Measurements from ENCODE around the gene ZNF580. TPM values are rescaled to one million over a fixed set of nuclear protein-coding genes. Genes with fewer than 3 reads are reported as not detected.

ZNF580 gene
- total and polyA plus RNA-seq, 9 of the 15 experiments (the other 6 are each of a cell fraction or from before 2014, with no cell fraction given) = 2.3 to 47.4 (median 6.0) TPM

DNA sequence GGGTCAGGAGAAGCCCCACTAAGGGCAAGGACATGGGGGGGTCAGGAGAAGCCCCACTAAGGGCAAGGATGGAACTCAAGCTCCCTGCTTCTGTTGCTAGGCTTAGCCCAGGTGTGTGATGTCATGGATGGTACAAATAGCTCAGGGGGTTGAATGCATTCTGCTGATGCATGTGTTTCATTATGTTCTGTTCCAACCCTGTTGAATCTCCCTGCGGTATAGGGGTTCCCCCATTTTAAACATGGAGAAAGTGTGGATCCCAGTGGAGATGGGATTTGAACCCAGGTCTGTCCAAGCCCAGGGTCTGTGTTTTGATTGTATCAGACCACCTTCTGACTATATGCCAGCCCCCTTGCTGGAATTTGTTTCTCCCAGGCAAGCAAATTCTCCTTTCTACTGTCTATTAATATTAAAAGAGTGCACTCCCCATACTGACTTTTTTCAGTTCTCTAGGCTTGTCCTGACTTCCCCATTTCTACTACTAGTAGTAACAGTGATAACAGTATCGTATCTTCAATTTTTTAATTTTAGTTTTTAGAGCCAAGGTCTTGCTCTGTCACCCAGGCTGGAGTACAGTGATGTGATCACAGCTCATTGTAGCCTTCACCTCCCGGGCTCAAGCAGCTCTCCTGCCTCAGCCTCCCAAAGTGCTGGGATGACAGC, 28.7 kb upstream of the ZNF580 start (continued):
- TF ChIP-seq SRF (CRISPR knock-in tag; IDR thresholded peaks at IDR 0.05) (no peak), FOXJ2 (tag; IDR thresholded peaks at IDR 0.05) (no peak)

DNA sequence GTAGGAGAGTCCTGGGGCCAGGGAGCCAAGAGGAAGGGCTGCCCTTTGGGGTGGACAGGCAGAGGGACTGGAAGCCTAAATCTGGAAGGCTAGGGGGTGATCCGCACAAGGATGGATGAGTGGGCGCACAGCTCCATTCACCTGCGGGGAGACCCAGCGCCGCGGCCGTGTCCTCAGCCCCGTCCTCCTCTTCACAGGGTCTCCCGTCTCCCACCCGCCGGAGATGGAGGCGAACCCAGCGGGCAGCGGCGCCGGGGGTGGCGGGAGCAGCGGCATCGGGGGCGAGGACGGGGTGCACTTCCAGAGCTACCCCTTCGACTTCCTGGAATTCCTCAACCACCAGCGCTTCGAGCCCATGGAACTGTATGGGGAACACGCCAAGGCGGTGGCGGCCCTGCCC, 27.4 kb upstream of the ZNF580 start:
- no peak overlapping the region for H3K4me2 ChIP-seq (ENCODE audit: insufficient read depth, low read length)
- H3K9me3 ChIP-seq (replicated peaks; ENCODE audit: control insufficient read depth, insufficient read depth, low read depth, low read length) = no peaks in the 10 kb centered on the region
- no peak overlapping the region for H3K27ac ChIP-seq (ENCODE audit: extremely low read depth, low read depth, low read length)
- ChIA-PET CTCF (ENCODE audit: low intra/inter-chr PET ratio) (no interaction called here), POLR2A (no interaction called here)
- ATAC-seq (no peak), DNase-seq (ENCODE audit: extremely low read depth in 1 of 4, low spot score in 3 of 4) (no peak), FAIRE-seq (no peak)
- in situ Hi-C loops (cut with MboI) = no loop called here
- H3K4me3 ChIP-seq = no peak overlapping the region
- H3K4me1 ChIP-seq (replicated peaks in 1 of 2; ENCODE audit: control insufficient read depth in 2 of 2, insufficient read depth in 2 of 2, low read length in 2 of 2) = peaks cover 0 to 5% of the 10 kb centered on the region in 2 experiments; a peak in 2 of 5 replicates
- no peaks in the 10 kb centered on the region for H3K27me3 ChIP-seq (ENCODE audit: control insufficient read depth in 2 of 2, insufficient read depth in 2 of 2, low read length in 2 of 2)
- H3K9me1 ChIP-seq (ENCODE audit: control insufficient read depth, insufficient read depth, low read length) = no peaks in the 10 kb centered on the region
- no peaks in the 10 kb centered on the region for H4K20me1 ChIP-seq (replicated peaks; ENCODE audit: control insufficient read depth, insufficient read depth, low read length)
- BruUV-seq (replicated peaks) = no TSS peak
- intact Hi-C loops (cut with micrococcal nuclease) = no loop called here
- TF ChIP-seq CREM (IDR thresholded peaks at IDR 0.05; ENCODE audit: low read depth) (no peak), MXI1 (IDR thresholded peaks at IDR 0.05; ENCODE audit: low read depth, low read length) (no peak), KHSRP (IDR thresholded peaks at IDR 0.05) (no peak), PHF21A (IDR thresholded peaks at IDR 0.05; ENCODE audit: borderline replicate concordance, low read depth) (no peak), SAFB2 (IDR thresholded peaks at IDR 0.05; ENCODE audit: borderline replicate concordance, low read depth, low read length, severe bottlenecking) (no peak), ZNF174 (CRISPR knock-in tag; IDR thresholded peaks at IDR 0.05) (no peak), ARNT (IDR thresholded peaks at IDR 0.05) (no peak), PHTF2 (CRISPR knock-in tag; IDR thresholded peaks at IDR 0.05) (no peak), POLR3A (IDR thresholded peaks at IDR 0.05; ENCODE audit: borderline replicate concordance, extremely low read depth, insufficient read depth, insufficient read length) (no peak), SMAD4 (CRISPR knock-in tag; conservative IDR thresholded peaks at IDR 0.05) (no peak), ZNF165 (CRISPR knock-in tag; IDR thresholded peaks at IDR 0.05; ENCODE audit: borderline replicate concordance) (no peak), FUS (optimal IDR thresholded peaks at IDR 0.05; ENCODE audit: low read depth, low read length) (no peak), KLF10 (CRISPR knock-in tag; IDR thresholded peaks at IDR 0.05) (no peak), CAMTA2 (CRISPR knock-in tag; conservative IDR thresholded peaks at IDR 0.05) (no peak)
- TF ChIP-seq, protein P1, sequence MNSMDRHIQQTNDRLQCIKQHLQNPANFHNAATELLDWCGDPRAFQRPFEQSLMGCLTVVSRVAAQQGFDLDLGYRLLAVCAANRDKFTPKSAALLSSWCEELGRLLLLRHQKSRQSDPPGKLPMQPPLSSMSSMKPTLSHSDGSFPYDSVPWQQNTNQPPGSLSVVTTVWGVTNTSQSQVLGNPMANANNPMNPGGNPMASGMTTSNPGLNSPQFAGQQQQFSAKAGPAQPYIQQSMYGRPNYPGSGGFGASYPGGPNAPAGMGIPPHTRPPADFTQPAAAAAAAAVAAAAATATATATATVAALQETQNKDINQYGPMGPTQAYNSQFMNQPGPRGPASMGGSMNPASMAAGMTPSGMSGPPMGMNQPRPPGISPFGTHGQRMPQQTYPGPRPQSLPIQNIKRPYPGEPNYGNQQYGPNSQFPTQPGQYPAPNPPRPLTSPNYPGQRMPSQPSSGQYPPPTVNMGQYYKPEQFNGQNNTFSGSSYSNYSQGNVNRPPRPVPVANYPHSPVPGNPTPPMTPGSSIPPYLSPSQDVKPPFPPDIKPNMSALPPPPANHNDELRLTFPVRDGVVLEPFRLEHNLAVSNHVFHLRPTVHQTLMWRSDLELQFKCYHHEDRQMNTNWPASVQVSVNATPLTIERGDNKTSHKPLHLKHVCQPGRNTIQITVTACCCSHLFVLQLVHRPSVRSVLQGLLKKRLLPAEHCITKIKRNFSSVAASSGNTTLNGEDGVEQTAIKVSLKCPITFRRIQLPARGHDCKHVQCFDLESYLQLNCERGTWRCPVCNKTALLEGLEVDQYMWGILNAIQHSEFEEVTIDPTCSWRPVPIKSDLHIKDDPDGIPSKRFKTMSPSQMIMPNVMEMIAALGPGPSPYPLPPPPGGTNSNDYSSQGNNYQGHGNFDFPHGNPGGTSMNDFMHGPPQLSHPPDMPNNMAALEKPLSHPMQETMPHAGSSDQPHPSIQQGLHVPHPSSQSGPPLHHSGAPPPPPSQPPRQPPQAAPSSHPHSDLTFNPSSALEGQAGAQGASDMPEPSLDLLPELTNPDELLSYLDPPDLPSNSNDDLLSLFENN (IDR thresholded peaks at IDR 0.05; ENCODE audit: low read depth in 2 of 2, low read length in 2 of 2) = no peak
- TF ChIP-seq, protein P2, sequence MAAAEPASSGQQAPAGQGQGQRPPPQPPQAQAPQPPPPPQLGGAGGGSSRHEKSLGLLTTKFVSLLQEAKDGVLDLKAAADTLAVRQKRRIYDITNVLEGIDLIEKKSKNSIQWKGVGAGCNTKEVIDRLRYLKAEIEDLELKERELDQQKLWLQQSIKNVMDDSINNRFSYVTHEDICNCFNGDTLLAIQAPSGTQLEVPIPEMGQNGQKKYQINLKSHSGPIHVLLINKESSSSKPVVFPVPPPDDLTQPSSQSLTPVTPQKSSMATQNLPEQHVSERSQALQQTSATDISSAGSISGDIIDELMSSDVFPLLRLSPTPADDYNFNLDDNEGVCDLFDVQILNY (CRISPR knock-in tag; IDR thresholded peaks at IDR 0.05) = no peak
- peaks cover 35% of the 10 kb centered on the region; the same call in 2 of the 3 replicates for H3K36me3 ChIP-seq (ENCODE audit: control insufficient read depth, insufficient read depth, low read length)
- H3K9ac ChIP-seq (ENCODE audit: insufficient read depth in 1 of 2, low read depth in 2 of 2, low read length in 2 of 2) = no peak overlapping the region
- WGBS (ENCODE audit: insufficient coverage, low coverage, missing lambda C conversion rate) = 100% methylated on average over 2 of the region's 27 CpGs
- no peak overlapping the region for H2AFZ ChIP-seq (ENCODE audit: low read depth, low read length)
- peaks cover 6% of the 10 kb centered on the region; the same call in 2 of the 3 replicates for H3K79me2 ChIP-seq (ENCODE audit: control insufficient read depth, insufficient read depth, low read length)
